Raji (cell line): ENCODE measurements around the gene HDGFL3.

Experiments
- POLR2A ChIP-seq: IDR thresholded peaks from 2 replicates; pipeline ENCODE4 v1.6.1; 2011; ENCODE audit warnings: low read depth, low read length, control low read depth; ENCODE audit not compliant: insufficient read depth

Gene HDGFL3

DNA sequence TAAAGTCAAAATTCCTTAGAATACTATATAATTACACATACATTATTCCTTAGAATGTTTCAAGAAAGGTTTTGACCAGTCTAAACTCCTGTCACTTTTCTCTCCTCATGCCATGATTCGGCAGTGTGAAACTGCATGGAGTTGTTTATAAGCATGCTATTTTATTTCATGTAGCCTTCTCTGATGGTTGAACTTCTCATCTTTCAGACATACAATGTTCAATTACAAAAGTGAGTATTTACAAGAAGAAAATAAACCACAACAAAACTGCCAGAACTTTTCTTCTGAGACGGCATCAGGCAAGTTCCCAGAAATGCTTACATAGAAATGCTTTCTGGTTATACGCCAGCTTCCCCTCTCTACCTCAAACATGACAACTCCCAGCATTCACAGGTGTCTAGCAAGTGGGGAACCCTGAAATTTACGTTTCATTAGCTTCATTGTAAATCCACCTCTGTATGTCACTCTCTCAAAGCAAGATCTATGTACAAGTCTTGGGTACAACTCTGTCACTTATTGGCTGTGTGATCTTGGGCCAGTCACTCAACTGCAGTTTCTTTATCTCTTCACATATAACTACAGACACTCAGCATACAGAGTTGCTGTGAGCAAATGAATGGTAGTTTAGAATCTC lies 42.7 kb downstream of the HDGFL3 start:
- no peak for TF ChIP-seq POLR2A

DNA sequence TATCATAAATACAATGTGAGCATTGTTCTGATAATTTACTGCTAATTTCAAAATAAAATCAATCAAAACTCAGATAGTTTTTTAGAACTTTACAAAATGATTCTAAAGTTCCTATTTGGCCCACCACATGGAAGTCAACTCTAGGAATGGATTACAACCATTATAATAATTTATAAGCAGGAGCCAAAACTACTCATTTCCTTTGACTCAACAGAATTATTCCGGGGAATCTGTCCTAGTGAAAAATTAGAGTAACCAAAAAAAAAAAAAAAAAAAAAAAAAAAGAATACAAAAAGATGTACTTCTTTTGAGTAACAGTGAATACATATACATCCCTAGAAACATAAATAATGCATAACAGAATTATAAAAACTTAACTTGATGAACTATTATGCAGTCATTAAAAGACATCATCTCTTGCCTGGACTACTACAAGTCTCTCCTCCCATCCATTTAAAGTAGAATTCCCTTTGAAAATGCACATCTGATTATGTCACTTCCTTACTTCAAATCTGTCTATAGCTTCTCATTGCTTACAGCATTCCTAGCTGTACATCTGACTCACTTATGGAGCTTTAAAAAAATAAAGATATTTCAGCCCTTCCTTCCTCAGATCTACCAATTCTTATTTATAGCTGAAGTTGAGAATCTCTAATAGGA lies 43.4 kb downstream of the HDGFL3 start:
- TF ChIP-seq POLR2A, result no peak

DNA sequence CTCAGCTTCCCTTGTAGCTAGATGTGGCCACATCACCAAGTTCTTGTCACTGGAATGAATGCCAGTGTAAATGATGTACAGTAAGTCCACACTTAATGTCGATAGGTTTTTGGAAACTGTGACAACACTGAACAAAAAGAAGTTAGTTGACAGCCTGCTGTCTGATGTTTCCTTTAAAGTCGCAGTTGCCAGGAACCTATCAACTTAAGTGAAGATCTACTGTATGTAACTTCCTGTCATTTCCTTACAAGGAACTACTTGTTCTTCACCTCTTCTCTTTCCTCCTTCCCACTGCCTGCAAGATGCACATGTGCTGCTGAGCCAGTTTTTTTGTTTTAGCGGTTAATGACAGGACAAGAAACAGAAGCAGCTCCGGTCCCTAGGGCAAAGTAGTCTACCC lies 44.6 kb downstream of the HDGFL3 start:
- TF ChIP-seq POLR2A, result no peak

GRCh38 chr15:83160741-83161140 lies 46.9 kb downstream of the HDGFL3 start:
- TF ChIP-seq POLR2A, result no peak

DNA sequence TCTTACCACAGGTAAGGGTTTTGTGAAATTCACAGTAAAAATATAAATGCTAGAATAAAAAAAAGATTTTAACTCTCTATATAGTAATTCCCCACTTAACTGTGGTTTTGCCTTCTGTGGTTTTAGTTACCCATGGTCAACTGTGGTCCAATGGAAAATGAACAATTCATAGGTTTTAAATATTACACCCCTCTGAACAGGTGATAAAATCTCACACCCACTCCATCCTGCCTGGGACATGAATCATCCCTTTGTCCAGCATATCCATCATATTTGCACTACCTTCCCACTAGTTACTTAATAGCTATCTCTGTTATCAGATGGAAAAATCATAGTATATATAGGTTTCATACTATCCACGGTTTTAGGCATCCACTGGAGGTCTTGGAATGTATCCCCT lies 49.2 kb downstream of the HDGFL3 start:
- no peak for TF ChIP-seq POLR2A

GRCh38 chr15:83155942-83156341 lies 51.7 kb downstream of the HDGFL3 start:
- no peak for TF ChIP-seq POLR2A

- no peak for TF ChIP-seq POLR2A
Measured at GRCh38 chr15:83153288-83153687, 54.3 kb downstream of the HDGFL3 start.

DNA sequence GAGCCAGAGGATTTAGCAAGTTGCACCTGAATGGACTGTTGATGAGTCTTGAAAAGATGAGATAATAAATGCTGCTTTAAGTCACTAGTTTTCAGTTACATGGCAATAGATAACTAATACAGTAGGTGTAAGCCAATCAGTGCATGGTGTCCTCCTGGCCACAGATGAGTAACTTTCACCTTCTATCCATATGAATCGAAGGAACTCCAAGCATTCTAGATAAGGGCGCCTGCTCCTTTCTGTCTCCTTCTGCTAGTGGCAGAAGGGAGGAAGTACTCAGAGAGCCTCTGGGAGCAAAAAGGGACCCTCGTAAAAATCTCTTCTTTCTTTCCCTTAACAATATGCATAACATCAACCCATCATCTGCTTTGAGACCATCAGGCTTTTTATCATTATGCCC lies 62.9 kb downstream of the HDGFL3 start:
- TF ChIP-seq POLR2A, result no peak

GRCh38 chr15:83132861-83133523 lies 74.6 kb downstream of the HDGFL3 start:
- no peak for TF ChIP-seq POLR2A

DNA sequence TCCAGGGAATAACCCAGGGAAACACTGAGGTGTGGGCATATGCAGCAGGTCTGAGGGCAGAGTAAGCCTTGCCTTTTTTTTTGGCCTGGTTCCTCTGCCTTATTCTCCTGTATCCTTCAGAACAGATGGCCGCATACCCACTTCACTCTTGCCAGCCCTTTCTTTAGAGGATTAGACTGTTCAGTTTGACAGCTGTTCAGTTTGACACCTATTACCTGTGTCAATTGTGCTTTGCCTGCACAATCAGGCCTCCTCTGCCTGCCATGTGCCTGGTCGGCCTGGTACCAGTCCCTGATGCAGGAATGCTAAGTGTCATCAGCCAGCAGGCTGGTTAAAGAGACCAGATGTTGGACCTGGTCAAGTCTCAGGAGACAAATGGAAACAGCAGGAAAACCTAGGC lies 77.8 kb downstream of the HDGFL3 start:
- no peak for TF ChIP-seq POLR2A

- no peak for TF ChIP-seq POLR2A
Measured at GRCh38 chr15:83127547-83128150, 80.0 kb downstream of the HDGFL3 start.

- no peak for TF ChIP-seq POLR2A
Measured at GRCh38 chr15:83123529-83123928, 84.1 kb downstream of the HDGFL3 start.

DNA sequence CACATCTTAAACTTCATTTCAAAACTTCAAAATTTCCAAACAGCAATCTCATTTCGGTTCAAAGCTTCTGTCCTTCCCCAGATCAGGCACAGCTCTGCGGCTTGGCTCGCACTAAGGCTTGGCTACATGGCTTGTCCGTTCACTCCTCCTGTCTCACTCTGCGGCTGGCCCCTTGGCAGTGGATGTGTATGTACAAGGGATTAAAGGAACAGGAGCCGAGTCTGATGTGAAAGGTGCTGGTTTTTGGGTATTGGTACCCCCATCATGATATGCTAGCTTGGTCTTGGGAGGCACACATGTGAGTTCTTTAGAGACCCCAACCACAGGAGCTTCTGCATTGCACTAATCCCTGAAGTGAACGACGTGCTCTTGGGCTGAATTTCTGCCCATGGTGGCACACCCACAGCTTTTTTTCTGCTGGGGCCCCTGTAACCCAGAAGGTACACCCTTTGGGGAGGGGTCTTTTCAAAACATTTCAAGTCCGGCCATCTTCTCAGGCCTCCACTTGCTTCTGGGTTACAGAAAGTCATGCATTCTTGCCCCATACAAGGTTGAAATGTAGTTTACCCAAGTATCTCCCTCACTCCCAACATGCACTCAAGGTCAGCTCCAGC lies 87.5 kb downstream of the HDGFL3 start:
- no peak for TF ChIP-seq POLR2A

DNA sequence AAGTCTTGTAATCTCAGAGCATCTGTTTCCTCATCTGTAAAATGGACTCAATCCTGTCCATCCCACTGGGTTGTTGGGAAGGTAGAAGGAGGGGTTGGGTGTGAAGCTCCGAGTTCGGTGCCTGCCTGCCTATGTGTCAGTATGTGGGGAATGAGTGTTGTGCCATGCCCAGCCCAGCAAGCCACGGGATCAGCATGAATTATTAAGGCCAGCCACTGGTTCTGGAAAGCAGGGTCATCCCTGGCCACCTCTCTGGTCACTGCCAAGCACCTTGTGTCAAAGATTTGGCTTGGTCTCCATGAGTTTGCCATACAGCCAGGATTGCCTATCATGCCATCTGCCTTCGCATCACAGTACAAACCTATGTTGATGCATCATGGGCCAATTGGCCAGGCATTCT lies 88.7 kb downstream of the HDGFL3 start:
- TF ChIP-seq POLR2A, result no peak

DNA sequence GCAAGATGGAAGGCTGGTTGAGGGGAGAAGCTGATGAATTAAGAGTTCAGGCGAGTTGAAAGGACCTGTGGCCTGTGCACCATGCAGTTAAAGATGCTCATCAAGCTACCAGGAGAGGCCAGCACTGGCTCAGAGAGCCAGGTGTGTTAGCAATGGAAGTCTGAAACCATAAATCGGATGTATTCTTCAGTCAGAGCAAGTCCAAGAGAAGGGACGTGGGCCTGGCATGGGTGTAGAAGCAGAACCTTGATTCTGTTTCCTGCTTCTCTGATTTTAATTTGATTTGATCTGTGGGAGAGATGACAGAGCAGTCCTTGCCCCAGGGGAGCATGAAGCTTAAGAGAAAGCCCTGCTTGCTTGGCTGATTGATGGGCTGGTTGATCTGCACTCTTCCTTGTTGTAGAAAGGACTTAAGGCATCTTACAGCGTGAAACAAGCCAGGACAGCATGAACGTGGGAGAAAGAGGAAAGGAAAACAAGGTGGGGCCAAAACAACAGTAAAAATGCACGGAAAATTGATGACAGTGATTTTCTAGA lies 89.3 kb downstream of the HDGFL3 start:
- no peak for TF ChIP-seq POLR2A
